CD4-positive, alpha-beta T cell treated with Interleukin-10 for 1 hour (primary cell): ENCODE results near the gene RNASEH1.
"Not testable (repeated sequence)": the region's sequence is repeated elsewhere in the genome, so short reads cannot be mapped to it uniquely, and the experiment has no call there.

Source experiments
- DNase-seq: peaks from one replicate; pipeline ENCODE4 v3.0.0-alpha.2; 2020

RNASEH1 gene

GRCh38 chr2:3517948-3518495 is 40.1 kb downstream of the RNASEH1 start:
- DNase-seq: no peak

GRCh38 chr2:3516831-3517230 is 41.3 kb downstream of the RNASEH1 start:
- no peak for DNase-seq

GRCh38 chr2:3515438-3515837 is 42.7 kb downstream of the RNASEH1 start:
- DNase-seq: not testable (repeated sequence)

GRCh38 chr2:3513026-3513810 is 44.9 kb downstream of the RNASEH1 start:
- DNase-seq: no peak

- no peak for DNase-seq
Observed at GRCh38 chr2:3512086-3512485, 46.0 kb downstream of the RNASEH1 start.

- DNase-seq: no peak
Observed at GRCh38 chr2:3505771-3506170, 52.4 kb downstream of the RNASEH1 start.

GRCh38 chr2:3504741-3505140 is 53.4 kb downstream of the RNASEH1 start:
- DNase-seq: no peak

GRCh38 chr2:3503483-3503882 is 54.6 kb downstream of the RNASEH1 start:
- no peak for DNase-seq

- no peak for DNase-seq
Observed at GRCh38 chr2:3503046-3503445, 55.1 kb downstream of the RNASEH1 start.

GRCh38 chr2:3500326-3500899 is 57.7 kb downstream of the RNASEH1 start:
- no peak for DNase-seq

- no peak for DNase-seq
Observed at GRCh38 chr2:3498783-3499394, 59.2 kb downstream of the RNASEH1 start.

- not testable (repeated sequence) for DNase-seq
Observed at GRCh38 chr2:3496708-3497080, 61.4 kb downstream of the RNASEH1 start.
